Measurements from ENCODE around the gene ARHGEF28.

- TF ChIP-seq, protein P1, sequence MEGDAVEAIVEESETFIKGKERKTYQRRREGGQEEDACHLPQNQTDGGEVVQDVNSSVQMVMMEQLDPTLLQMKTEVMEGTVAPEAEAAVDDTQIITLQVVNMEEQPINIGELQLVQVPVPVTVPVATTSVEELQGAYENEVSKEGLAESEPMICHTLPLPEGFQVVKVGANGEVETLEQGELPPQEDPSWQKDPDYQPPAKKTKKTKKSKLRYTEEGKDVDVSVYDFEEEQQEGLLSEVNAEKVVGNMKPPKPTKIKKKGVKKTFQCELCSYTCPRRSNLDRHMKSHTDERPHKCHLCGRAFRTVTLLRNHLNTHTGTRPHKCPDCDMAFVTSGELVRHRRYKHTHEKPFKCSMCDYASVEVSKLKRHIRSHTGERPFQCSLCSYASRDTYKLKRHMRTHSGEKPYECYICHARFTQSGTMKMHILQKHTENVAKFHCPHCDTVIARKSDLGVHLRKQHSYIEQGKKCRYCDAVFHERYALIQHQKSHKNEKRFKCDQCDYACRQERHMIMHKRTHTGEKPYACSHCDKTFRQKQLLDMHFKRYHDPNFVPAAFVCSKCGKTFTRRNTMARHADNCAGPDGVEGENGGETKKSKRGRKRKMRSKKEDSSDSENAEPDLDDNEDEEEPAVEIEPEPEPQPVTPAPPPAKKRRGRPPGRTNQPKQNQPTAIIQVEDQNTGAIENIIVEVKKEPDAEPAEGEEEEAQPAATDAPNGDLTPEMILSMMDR (IDR thresholded peaks at IDR 0.05): no peak
- TF ChIP-seq POLR2A (IDR thresholded peaks at IDR 0.05) (no peak), EP300 (IDR thresholded peaks at IDR 0.05) (no peak), POLR2AphosphoS5 (IDR thresholded peaks at IDR 0.05) (no peak)
Measured at GRCh38 chr5:73716284-73716808, 90.3 kb downstream of the ARHGEF28 start.
